Activated naive CD8-positive, alpha-beta T cell treated with anti-CD3 and anti-CD28 coated beads for 36 hours (primary cell): ENCODE measurements around the gene YWHAB. TPM values are rescaled to one million over a fixed set of nuclear protein-coding genes. Genes with fewer than 3 reads are reported as not detected.
"Not testable (repeated sequence)": the region's sequence is repeated elsewhere in the genome, so short reads cannot be mapped to it uniquely, and the experiment has no call there.

Experiments
- DNase-seq: peaks from one replicate; pipeline ENCODE4 v3.0.0; 2021
- H3K27ac Mint-ChIP-seq: one replicate; pipeline ENCODE4 v1.8.0; 2022; ENCODE audit warnings: mild to moderate bottlenecking, moderate library complexity, mixed read lengths
- H3K27me3 Mint-ChIP-seq: one replicate; pipeline ENCODE4 v1.8.0; 2022; ENCODE audit warnings: mild to moderate bottlenecking, mixed read lengths
- H3K36me3 Mint-ChIP-seq: one replicate; pipeline ENCODE4 v1.8.0; 2021; ENCODE audit warnings: mild to moderate bottlenecking, mixed read lengths
- H3K4me1 Mint-ChIP-seq: one replicate; pipeline ENCODE4 v1.8.0; 2021; ENCODE audit warnings: mixed read lengths
- H3K4me3 Mint-ChIP-seq: one replicate; pipeline ENCODE4 v1.8.0; 2022; ENCODE audit warnings: mild to moderate bottlenecking, moderate library complexity, mixed read lengths
- H3K9me3 Mint-ChIP-seq: one replicate; pipeline ENCODE4 v1.8.0; 2022; ENCODE audit warnings: mixed read lengths
- total RNA-seq, 2 experiments: library from RNA; stranded (reverse); gene quantifications; one replicate each; pipeline ENCODE4 v1.2.3, GENCODE V29; 2021

YWHAB gene
- total RNA-seq, 2 experiments from 2014 or later: 247 TPM

DNA sequence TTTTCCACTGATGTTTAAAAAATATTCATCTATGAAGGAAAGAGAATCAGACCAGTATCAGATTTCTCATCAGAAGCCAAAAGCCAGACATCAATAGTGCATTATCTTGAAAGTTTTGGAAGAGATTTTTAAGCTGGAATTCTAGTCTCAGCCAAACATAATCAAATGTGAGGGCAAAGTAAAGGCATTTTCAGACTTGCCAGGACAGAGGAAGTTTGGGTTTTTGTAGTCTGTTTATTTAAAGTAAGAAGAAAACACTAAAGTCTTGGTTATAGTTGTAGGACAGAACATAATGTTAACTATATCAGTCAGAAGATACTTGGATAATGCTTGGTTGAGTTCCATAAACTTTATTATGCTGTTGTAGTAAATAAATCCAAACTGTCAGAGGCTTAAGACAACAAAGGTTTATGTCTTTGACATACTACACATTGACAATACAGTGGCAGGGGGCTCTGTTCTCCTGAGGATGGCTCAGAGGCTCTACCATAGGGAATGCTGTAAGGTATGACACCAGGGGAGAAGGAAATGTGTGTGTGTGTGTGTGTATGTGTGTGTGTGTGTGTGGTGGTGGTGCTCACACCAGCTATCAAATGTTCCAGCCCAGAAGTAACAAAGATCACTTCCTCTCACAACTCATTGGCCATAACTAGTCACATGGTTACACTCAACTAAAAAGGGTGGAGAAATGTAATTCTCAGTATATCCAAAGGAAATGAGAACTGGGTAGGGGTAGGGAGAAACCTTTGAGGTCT, 26.7 kb upstream of the YWHAB start:
- H3K9me3 Mint-ChIP-seq: peaks cover 4% of the 10 kb centered on the region
- DNase-seq: no peak
- H3K27ac Mint-ChIP-seq: no peak overlapping the region
- no peak overlapping the region for H3K4me3 Mint-ChIP-seq
- no peaks in the 10 kb centered on the region for H3K36me3 Mint-ChIP-seq
- peaks cover 15% of the 10 kb centered on the region for H3K4me1 Mint-ChIP-seq
- H3K27me3 Mint-ChIP-seq: no peaks in the 10 kb centered on the region

DNA sequence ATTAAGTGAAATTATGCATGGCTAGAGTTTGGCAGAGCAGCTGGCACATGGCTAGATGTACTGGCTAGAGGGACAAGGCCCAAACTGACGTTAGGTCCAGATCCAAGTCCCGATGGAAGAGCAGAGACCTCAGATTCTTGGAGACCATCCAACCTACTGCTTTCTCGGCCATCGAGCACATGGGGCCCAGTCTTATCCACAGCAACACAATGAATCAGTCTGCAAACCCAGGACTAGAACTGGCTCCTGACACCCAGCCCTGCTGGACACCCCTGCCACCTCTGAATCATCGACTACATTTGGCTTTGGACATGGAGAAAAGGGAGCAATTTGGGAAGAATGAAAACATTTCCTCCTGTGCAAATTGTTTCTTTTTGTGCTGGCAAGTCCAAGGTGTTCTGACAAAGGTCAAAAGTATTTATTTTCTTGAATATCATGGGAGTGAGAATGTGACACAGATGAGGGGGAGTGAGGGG, 23.9 kb upstream of the YWHAB start:
- Mint-ChIP-seq H3K9me3 (peaks cover 2% of the 10 kb centered on the region), H3K4me1 (peaks cover 16% of the 10 kb centered on the region), H3K27ac (no peak overlapping the region), H3K4me3 (no peak overlapping the region), H3K27me3 (no peaks in the 10 kb centered on the region), H3K36me3 (no peaks in the 10 kb centered on the region)
- no peak for DNase-seq

DNA sequence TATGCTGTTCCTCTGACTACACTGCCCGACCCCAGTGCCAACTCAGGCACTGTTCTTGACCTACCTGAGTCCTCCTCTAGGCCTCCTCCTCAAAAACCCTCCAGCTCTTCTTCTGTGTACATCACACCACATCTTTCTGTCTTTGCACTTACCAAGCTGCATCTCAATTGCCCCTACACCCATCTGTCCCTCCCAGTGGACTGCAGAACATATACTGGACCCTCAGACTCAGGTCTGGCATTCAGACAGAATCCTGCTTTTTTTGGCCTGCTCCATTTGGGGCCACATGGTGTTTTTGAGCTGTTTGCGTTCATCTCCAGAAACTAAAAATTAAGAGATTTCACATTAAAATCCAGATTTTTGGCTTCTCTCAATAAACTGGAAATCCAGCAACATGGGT, 23.2 kb upstream of the YWHAB start:
- no peak overlapping the region for H3K27ac Mint-ChIP-seq
- H3K27me3 Mint-ChIP-seq: no peaks in the 10 kb centered on the region
- H3K4me1 Mint-ChIP-seq: peaks cover 22% of the 10 kb centered on the region
- DNase-seq: no peak
- no peaks in the 10 kb centered on the region for H3K9me3 Mint-ChIP-seq
- no peaks in the 10 kb centered on the region for H3K36me3 Mint-ChIP-seq
- no peak overlapping the region for H3K4me3 Mint-ChIP-seq

DNA sequence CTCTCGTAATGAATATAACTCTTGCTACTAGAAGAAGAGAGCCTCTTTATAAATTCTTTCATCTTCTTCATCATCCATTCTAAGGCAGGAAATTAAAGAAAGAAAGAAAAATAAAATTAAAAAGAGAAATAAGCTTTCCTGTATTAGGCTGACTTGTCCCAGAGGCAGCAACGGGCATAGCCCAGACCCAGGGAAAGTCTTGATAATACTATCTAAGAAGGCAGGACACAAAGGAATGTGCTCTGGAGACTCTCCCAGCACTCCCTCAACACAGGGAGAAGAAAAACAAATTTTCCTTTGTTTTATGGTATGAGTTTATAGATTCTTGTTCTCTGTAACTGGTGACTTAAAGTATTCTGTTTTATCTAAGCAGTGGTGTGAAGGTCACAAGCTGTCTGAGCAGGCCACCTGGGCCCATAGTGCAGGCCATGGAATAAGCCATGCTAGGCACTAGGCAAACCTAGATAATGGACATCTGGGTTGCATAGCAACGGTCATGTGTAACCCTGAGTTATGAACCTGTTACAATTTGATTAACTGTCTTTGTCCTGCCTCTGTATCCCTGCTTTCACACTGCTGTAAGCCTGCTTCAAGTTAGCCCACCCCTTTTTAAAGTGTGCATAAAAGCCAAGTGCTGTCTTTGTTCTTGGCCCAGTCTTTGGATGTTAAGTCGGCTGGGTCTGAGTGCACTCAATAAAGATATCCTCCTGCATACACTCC, 22.0 kb upstream of the YWHAB start:
- not testable (repeated sequence) for H3K27me3 Mint-ChIP-seq, H3K4me3 Mint-ChIP-seq, DNase-seq, H3K27ac Mint-ChIP-seq, H3K9me3 Mint-ChIP-seq, H3K36me3 Mint-ChIP-seq
- H3K4me1 Mint-ChIP-seq: peaks cover 25% of the 10 kb centered on the region

DNA sequence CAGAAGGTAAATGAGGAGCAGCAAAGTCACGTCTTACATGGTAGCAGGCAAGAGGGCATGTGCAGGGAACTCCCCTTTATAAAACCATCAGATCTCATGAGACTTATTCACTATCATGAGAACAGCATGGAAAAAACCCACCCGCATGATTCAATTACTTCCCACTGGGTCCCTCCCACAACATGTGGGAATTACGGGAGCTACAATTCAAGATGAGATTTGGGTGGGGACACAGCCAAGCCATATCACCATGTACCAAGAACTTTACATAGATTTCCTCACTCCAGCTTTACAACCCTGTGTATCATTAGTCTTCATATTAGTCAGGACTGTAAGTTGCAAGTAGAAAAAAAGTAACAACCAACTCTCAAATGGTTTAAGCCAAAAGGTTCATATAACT, 21.0 kb upstream of the YWHAB start:
- H3K9me3 Mint-ChIP-seq, H3K27ac Mint-ChIP-seq, H3K27me3 Mint-ChIP-seq, H3K36me3 Mint-ChIP-seq, DNase-seq, H3K4me3 Mint-ChIP-seq: not testable (repeated sequence)
- H3K4me1 Mint-ChIP-seq: peaks cover 25% of the 10 kb centered on the region

DNA sequence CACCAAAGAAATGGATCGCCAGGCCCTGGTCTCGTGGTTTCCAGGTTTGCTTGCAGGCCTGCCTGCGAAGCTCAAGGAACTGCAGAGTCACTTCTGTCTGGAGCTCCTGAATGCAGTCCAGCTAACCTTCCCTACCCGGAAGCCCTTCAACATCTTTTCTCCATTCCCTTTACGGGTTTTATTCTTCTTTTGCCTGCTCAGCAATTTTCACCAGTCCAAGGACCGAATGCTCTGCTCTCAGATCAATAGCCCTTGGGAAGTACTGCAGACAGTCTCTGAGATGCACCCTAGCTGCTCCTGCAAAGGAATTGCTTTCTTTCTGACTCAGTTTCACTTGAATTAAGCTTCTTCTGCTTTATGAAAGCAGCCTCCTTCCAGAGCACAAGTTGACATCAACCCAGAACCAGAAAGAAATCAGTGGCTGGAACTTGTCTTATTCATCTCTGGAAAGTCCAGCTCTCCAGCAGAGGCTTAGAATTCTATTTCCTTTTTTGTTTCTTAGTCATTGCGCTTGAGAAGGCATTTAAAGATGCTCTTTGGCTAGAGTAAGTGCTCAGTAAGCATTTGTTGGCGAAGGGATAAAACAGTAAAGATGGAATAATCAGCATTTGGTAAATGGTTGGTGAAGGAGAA, 18.7 kb upstream of the YWHAB start:
- peak overlapping the region; percentile 53 for H3K4me3 Mint-ChIP-seq
- no peaks in the 10 kb centered on the region for H3K9me3 Mint-ChIP-seq
- no peak overlapping the region for H3K27ac Mint-ChIP-seq
- H3K27me3 Mint-ChIP-seq: no peaks in the 10 kb centered on the region
- peaks cover 20% of the 10 kb centered on the region for H3K4me1 Mint-ChIP-seq
- no peaks in the 10 kb centered on the region for H3K36me3 Mint-ChIP-seq
- no peak for DNase-seq

DNA sequence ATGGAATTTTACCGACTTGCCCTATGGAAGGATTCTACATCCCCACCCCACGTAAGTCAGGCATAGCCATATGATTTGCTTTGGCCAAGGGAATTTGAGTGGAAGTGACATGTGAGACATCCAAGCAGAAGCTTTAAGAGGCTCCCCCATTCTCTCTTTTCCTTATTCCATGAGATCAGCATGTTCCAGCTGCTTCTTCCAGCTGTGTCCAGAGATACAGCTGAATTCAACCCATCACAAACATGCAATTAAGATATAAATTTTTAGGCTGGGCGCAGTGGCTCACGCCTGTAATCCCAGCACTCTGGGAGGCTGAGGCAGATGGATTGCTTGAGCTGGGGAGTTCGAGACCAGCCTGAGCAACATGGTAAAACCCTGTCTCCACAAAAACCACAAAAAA, 16.0 kb upstream of the YWHAB start:
- no peak overlapping the region for H3K4me3 Mint-ChIP-seq
- H3K27ac Mint-ChIP-seq: no peak overlapping the region

DNA sequence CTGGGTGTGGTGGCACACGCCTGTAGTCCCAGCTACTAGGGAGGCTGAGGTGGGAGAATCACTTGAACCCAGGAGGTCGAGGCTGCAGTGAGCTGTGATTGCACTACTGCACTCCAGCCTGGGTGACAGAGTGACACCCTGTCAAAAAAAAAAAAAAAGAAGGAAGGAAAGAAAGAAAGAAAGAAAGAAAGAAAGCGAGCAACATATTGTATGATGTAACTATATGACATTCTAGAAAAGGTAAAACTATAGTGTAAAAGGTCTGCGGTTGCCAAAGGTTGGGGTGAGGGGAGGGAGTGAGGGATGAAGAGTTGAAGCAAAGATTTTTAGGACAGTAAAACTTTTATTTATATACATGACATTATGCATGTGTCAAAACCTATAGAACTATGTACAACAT, 3.1 kb upstream of the YWHAB start:
- Mint-ChIP-seq H3K4me1 (peaks cover 32% of the 10 kb centered on the region), H3K36me3 (peaks cover 12% of the 10 kb centered on the region), H3K27ac (peak overlapping the region; percentile 45)
- not testable (repeated sequence) for H3K4me3 Mint-ChIP-seq, H3K9me3 Mint-ChIP-seq, H3K27me3 Mint-ChIP-seq, DNase-seq

More for the DNA sequence above, 16.0 kb upstream of the YWHAB start:
- no peaks in the 10 kb centered on the region for H3K9me3 Mint-ChIP-seq
- H3K4me1 Mint-ChIP-seq: peaks cover 10% of the 10 kb centered on the region
- H3K36me3 Mint-ChIP-seq: no peaks in the 10 kb centered on the region
- H3K27me3 Mint-ChIP-seq: no peaks in the 10 kb centered on the region
- no peak for DNase-seq

DNA sequence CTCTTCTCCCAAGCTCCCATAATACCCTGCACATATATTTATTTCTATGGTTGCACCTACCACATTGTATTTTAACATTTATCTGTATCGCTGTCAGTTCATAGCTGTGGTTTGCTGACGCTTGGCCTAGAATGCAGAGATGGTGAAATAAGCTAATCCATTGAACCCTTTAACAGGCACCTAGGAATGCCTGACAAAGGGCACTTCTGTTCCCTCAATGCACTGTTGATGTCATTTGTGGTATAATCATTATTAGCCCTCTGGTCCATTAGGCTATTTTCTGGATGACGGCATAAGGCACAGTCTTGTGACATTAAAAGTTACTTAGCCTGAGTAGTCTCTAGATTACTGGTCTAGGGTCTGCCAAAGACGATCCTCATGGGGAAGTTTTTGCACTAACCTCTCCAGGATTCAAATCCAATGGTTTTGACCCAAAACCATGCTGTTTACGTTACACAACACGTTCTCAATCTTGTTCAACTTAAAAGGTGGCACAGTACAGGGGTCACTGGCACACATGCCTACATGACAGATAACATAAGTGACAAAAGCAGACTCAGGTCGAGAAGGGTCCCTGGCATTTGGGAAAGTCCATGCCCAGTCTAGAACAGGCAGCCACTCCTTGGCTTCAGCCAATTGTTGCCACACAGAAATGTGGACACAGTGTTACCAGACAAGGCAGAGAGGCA, 2.1 kb upstream of the YWHAB start:
- Mint-ChIP-seq H3K4me3 (no peak overlapping the region), H3K9me3 (no peaks in the 10 kb centered on the region), H3K27me3 (no peaks in the 10 kb centered on the region), H3K4me1 (peaks cover 38% of the 10 kb centered on the region), H3K27ac (peak overlapping the region; percentile 87), H3K36me3 (peaks cover 12% of the 10 kb centered on the region)
- no peak for DNase-seq

DNA sequence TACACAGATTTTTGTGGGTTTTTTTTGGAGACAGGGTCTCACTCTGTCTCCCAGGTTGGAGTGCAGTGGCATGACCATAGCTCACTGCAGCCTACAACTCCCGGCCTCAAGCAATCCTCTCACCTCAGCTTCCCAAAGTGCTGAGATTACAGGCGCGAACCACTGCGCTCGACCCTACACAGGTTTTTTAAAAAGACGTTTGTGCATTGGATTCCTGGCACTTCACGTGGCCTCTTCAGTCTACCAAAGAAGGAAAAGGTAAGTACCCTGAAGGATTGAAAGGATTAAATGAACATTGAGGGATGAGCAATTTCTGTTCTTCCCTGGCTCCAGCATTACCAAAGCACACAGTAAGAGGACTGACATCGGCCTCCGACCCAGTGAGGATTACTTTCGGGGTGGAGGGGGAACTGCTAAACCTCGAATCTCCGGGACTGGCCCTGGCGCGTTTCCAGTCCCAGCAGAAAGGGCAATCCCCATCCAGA, 556 bp upstream of the YWHAB start:
- Mint-ChIP-seq H3K27ac (peak overlapping the region; percentile 87), H3K4me3 (peak overlapping the region; percentile 94), H3K36me3 (peaks cover 23% of the 10 kb centered on the region), H3K27me3 (no peaks in the 10 kb centered on the region), H3K4me1 (peaks cover 48% of the 10 kb centered on the region), H3K9me3 (no peaks in the 10 kb centered on the region)
- no peak for DNase-seq

DNA sequence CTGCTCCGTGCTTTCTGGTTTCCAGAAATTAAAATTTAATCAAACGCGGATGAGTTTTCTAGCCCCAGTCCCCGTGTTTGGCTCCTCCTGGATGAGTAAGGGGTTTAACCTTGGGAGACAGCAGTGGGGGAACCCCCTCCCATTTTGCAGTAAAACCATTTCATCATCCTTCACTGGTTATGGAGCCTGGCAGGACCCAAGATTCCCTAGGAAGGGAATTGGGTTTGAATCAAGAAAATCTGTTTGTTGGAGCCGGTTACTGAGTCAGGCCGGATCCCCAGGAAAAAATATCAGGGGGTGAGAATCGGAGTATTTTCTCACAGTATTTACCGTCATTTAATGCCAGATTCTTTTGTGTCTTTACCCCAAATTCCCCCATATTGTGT, 754 bp downstream of the YWHAB start:
- Mint-ChIP-seq H3K27me3 (no peaks in the 10 kb centered on the region), H3K27ac (peak overlapping the region; percentile 95), H3K9me3 (no peaks in the 10 kb centered on the region), H3K36me3 (peaks cover 28% of the 10 kb centered on the region), H3K4me1 (peaks cover 58% of the 10 kb centered on the region), H3K4me3 (peak overlapping the region; percentile 97)
- no peak for DNase-seq

DNA sequence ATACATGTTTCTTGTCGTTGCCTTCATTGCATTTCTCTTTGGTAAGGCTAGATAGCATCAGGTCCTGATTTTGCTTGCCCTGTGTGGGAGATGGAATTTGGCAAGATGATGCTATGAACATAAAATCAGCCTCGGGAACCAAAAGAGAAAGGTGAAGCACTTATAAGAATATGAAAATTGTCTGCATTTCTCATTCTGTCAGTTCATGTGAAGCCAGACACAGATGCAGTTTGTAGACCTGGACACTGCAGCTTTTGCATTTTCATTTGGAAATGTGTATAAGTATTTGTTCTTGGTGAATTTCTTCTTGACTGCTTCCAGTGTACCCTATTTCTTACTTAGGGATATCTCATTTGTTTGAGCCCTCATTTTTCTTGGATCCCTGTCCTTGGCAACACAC, 1.3 kb downstream of the YWHAB start:
- peaks cover 61% of the 10 kb centered on the region for H3K4me1 Mint-ChIP-seq

DNA sequence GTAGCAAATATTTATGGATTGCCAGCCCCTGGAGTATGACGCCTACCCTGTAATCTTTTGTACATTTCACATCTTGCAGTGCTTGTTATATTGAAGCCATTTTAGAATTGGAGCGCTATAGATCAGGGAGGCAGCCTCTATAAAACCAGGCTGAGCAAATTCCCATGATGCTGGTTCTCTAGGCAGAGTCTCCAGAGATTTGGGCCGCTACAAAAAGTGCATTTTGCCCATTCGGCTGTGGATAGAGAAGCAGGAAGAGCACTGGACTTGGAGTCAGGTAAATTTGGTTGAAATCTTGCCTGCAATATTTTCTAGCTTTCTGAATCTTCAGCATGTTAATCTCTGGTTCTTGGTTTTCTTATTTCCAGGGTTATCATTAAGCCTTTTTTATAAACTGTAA, 2.0 kb downstream of the YWHAB start:
- Mint-ChIP-seq H3K27me3 (no peaks in the 10 kb centered on the region), H3K27ac (peak overlapping the region; percentile 95), H3K36me3 (peaks cover 40% of the 10 kb centered on the region), H3K4me3 (peak overlapping the region; percentile 97), H3K4me1 (peaks cover 66% of the 10 kb centered on the region), H3K9me3 (peaks cover 4% of the 10 kb centered on the region)
- DNase-seq: no peak

More for the DNA sequence above, 1.3 kb downstream of the YWHAB start:
- peak overlapping the region; percentile 97 for H3K4me3 Mint-ChIP-seq
- peak overlapping the region; percentile 95 for H3K27ac Mint-ChIP-seq
- no peak for DNase-seq
- H3K27me3 Mint-ChIP-seq: no peaks in the 10 kb centered on the region
- H3K36me3 Mint-ChIP-seq: peaks cover 33% of the 10 kb centered on the region
- no peaks in the 10 kb centered on the region for H3K9me3 Mint-ChIP-seq

DNA sequence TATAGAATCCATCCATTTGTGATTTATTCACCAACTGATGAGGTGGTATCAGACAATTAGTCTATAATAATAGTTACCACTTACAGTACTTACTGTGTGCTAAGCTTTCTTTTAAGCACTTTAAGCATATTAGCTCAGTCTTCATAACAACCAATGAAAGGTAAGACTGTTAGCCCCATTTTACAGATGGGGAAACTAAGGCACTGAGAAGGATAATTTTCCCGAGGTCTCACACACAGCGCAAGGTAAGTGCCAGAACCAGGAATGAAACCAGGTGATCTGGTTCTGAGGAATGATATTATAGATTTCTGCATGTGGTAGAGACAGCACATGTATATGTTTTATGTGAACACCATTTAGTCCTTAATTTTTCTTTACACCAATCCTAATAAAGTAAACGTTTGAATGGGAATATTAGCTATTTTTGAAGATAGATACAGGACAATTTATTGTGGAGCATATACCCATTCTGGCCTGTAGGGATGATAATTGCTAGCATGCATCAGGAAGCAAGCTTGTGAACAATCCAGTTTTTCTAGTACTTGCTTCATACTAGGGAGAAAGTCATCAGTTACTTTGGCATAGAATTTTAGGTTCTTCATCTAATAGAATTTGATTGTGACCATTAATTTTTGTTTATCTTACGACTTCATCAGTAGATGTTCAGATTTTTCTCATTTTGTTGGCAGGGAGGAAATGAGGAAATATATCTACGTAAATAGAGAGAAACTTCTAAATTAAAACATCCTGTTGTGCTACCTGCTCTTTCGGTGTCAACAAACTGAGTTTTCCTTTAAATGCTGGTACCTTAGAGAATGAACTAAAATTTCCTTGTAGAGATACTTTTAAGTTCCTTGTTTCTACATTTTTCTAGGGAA, 3.0 kb downstream of the YWHAB start:
- peak overlapping the region; percentile 68 for H3K27ac Mint-ChIP-seq
- DNase-seq: no peak
- H3K27me3 Mint-ChIP-seq: no peaks in the 10 kb centered on the region
- peaks cover 4% of the 10 kb centered on the region for H3K9me3 Mint-ChIP-seq
- peaks cover 71% of the 10 kb centered on the region for H3K4me1 Mint-ChIP-seq
- peak overlapping the region; percentile 97 for H3K4me3 Mint-ChIP-seq
- H3K36me3 Mint-ChIP-seq: peaks cover 45% of the 10 kb centered on the region
